GM18907 (cell line): Measurements from ENCODE around the gene KDM5C.

Source experiments
- ATAC-seq: cut with Tn5 transposase; IDR thresholded peaks from one replicate; pipeline ENCODE4 v1.9.1; 2021; ENCODE audit warnings: mild to moderate bottlenecking, moderate library complexity; ENCODE audit not compliant: unreplicated experiment

Gene KDM5C

DNA sequence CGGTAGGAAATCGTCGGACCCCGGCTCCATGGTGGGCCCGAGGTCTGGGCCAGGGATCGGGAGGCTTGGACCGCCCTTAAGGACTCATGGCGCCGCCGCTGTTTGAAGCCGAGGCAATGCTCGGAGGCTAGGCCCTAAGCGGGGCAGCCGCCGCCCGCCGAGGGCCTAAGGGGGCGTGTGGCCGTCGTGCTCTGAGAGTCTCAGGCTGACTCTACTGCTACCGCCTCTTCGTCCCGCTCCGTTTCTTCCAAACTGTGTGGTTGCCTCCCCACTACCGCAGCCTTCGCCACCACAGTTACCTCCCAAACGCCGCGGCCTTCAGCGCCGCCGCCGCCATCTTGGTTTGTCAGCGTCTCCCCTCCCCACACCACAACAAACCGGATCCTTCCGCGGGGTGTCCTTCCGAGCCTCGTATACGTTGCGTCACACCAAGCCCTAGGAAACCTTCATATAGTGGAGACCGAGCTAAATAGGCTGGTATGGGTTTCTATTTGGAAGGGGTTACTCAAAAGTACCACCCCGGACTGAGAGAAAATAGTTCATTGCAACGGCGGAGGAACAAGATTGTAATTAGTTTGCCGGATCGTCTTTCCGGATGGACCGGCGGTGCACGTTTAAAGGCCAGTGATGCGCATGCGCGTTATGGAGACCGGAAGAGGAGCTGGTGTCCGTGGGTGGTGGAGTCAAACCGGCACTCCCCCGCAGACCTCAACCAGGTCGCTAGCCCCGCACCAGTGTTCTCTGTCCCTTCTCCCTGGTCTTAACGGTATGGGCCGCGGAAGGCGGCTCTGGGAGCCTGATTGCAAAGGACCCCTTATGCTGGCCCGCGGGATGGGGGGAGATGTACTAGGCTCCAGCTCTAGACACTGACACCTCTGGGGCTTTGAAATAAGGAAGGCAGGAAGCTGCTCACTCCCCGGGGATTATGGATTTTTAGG is at the start of gene KDM5C:
TSS of gene KDM5C (minus strand) at position 348 of the 938 bp plus-strand sequence. CDS start at position 30, 318 bp downstream.
- peak; percentile 84 for ATAC-seq

DNA sequence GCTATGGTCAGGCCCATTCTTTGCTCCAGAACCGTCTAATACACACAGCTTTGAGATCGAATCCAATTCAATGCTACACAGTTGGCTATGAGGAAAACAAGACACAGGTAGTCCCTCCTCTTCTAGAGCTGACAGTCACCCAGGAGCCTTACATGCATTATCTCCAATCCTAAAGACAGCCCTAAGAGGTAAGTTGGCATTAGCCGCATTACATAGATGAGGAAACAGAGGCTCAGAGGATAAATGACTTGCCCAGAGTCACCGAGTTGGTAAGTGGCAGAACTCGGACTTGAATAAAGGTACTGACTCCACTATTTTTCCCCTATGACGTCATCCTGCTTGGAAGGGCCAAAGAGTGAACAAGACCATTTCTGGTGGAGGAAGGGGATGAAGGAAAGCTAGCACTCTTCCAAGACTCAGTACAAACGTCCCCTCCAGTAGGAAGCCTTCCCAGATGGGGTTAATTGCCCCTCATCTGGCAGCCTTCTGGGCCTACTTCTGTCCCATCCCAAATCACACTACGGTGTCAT is 47.9 kb upstream of the KDM5C start:
- no peak for ATAC-seq

DNA sequence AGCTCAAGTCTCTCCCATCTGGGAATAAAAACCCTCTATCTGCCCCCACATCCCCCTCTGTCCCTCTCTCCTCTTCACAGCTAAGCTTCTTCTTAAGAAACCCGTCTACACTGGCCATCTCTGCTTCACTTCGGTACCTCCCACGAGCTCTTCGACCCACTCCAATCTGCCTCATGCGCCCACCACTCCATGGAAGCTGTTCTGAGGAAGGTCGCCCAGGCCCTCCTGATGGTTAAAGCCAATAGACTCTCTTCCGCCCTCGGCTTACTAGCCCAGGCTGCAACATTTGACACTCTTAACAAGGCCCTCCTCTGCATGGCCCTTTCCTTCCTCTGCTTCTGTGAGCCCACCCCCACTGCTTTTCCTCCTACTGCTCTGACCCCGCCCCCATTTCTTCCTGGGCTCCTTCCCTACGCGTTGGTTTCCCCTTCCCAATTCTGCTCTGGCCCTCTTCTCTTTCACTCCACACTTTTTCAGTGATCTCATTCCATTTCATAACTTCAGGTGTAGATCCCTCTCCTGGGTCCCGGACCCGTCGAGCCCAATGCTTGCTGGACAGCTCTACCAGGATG is 44.6 kb upstream of the KDM5C start:
- ATAC-seq, result no peak

DNA sequence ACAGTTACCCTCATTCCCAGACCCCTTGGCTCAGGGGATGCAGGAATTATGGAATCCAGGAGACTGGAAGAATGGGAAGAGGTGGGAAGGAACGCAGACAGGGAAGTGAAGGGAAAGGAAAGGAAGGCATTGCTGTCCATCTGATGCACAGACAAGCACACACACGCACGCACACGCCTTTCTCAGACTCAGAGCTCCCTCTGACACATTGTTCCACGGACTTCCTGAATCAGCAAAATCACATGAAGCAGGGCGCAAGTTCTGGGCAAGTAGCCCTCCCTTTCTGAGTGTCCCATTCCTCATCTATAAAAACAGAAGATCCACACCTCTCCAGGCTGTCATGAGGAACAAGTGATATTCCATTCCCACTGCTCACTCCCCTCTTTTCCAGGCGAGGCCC is 43.2 kb upstream of the KDM5C start:
- ATAC-seq, result no peak

DNA sequence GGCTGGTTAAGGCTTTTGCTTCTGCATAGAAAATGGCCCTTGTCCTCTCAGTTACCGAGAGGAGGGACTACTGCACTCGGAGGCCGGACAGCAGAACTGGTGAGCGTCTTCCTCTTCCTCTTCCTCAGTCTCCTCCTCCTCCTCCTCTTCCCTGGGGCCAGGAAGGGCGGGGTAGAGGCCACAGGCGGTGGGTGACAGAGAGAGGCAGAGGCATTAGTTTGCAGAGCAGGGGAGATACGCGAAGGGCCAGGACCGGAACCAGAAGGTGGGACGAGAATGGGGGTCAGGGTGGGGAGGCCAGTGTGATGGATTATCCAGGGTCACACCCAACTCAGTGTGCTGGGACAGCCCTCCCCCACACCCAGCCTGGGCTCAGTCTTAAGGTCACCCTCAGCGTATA is 41.9 kb upstream of the KDM5C start:
- no peak for ATAC-seq

DNA sequence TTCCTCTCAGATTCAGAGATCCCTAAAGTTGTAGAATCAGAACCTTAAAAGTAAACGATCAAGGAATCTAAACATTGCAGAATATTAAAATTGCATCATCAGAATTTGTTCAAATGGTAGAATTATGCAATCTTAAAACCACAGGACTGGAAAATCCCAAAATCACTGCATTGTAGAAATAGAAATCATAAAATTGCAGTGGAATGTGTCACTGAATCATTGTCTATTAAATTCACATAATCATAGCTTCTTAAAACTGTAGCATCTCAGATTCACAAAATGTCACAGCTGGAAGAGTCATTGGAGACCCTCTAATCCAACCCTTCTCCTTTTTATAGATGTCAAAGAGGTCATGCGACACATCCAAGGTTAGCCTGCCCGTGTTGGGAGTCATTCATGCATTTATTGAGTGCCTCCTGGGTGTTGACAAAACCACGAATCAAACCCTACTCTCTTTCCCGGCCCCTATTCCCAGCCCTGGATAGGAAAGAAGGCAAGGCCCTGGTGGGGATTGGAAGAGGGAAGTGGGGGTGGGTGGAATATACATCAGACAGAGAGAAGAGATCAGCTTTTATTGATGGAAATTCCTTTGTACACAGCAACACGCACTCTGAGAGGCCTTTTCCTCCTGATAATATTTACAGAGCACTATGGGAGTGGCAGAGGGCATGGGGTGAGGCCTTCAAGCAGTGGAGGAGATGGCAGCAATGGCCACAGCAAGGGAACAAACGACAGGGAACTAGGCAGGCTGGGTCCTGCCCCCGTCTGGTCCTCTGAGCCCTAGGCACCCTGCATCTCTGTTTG is 41.0 kb upstream of the KDM5C start:
- no peak for ATAC-seq

DNA sequence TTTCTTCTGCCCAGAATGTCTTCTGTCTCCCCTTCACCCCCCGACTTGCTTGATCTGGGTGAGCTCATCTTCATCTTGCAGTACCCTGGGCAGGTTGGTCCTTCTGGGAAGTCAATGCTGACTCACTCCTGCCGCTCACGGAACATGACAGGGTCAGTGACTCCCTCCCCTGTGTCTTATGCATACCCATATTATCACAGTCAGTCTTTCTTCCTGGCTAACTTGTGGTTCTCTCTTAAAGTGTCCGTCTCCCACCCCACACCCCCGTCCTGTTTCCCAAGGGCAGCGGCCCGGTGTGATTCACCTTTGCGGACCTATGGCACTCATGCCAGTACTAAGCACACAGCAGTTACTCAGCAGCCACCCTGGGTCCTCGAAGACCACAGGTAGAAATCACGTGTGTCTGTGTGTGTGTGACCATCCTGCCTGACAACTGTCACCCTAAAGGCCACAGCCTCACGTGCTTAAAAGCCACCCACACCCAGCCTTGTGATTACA is 38.6 kb upstream of the KDM5C start:
- ATAC-seq, result no peak

DNA sequence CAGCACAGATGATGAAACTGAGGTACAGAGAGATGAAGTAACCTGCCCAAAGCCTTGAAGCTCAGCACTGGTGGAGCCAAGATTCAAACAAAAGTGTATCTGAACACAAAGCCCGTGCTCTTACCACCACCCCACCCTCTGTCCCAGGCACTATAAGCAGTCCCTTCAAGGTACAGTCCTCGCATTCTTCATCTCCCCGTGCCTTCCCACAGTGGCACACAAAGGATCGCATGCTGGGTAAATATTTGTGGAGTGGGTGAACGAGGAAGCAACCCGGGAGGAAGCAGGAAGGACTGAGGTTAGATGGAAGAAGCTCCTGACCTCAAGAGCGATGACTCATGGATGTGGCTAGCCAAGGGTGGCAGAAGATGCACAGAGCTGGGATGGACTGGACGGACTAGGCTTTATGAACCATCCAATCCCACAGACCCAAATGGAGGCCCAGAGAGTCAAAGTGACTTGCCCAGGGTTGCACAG is 37.9 kb upstream of the KDM5C start:
- ATAC-seq, result no peak

DNA sequence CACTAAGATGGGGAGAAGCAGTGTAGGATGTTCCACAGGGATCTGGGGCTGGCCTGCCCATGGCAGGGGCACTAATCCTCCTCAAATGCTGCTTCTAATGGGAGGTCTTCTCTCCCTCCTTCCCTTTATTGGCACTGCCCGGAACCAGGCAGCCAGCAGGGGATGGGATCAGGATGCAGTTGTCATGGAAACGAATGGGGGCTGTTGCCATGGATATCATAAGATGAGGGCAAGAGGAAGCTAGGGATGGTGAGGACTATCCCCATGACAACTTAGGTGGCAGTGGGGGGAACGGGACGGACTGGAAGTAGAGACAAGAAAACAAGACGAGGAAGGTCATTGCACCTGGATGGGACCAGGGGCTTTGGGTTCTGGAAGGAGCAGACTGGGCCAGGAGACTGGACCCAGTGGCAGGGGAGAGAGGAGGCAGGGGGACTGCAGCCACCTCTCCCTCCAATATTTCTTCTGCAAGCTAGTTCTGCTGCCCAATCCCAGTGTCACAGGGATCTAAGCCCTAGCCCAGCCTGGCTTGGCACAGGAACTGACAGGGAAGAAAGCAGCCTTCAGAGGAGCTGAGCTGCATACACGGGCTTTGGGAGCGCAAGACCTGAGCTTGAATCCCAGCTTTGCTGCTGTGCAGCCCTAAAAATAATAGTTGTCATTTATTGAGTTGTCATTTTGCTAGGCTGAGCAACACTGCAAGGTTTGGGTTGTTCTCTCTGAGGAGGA is 37.3 kb upstream of the KDM5C start:
- no peak for ATAC-seq

DNA sequence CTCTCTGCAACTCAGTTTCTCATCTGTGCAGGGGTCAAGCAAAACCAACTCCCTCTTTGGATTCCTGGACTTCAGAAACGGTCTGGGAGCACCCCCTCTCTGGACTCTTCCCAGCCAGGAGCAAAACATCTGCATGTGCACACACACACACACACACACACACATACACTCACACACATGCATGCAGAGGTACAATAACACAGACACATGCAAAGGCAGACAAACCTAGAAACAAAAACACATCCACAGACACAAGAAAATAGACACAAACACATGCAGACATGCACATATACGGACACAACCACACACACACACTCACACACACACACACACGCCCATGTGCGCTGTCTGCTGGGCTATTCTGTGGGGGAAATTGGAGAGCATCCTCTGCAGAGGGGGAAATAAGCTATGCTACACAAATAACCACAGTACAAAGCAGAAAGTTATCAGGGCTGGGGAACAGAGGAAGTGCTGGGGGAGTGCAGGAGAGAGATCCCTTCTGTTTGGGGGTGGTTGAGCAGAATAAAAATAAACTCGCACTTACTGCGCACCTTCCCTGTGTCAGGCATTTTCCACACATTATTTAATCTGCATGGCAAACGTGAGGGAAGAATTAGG is 36.5 kb upstream of the KDM5C start:
- ATAC-seq, result no peak

DNA sequence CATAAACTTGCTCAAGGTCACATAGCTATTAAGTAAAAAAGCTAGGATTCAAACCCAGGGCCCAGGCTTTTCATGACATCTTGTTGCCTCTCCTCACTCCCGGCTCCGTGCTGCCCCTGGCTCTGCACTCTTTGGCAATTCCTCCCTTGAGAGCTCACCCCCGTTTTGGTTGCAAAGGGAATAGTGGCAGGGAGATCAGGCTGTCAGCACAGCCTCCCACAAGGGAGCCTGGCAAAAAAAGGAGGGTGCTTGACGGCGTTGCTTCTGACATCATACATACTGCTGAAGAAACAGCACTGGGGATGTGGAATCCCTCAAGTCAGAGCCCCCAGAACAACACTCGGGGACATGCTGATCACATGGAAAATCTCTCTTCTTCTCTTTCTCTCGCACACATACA is 35.8 kb upstream of the KDM5C start:
- no peak for ATAC-seq

DNA sequence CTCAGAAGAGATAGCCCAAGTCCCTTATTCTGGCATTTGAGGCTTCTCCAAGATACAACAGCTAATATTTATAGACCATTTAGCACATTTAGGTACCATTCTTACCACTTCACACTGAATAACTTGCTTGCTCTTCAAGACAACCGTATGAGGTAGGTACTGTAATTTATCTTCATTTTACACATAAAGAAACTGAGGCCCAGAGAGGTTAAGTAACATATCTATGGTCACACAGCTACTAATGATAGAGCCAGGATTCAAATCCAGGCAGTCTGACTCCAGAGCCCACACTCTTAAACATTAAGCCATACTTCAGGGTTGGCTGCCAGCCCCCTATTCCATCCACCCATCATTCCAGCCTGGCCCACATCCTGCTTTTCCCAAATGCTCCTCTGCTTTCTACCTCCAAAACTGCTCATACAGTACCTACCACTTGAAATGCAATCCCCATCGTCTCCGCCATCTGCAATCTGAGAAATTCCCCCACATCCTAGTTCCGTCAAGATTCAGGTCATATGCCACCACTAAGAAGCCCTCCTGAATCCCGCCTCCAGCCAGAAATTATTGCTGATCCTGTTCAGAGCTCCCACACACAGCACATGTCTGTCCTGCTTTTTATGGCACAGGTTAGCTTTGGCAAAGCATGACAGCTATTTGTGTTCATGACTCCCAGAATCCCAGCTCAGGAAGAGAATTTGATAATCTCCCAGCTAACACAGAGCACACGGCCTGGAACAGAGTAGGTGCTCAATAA is 32.8 kb upstream of the KDM5C start:
- no peak for ATAC-seq

DNA sequence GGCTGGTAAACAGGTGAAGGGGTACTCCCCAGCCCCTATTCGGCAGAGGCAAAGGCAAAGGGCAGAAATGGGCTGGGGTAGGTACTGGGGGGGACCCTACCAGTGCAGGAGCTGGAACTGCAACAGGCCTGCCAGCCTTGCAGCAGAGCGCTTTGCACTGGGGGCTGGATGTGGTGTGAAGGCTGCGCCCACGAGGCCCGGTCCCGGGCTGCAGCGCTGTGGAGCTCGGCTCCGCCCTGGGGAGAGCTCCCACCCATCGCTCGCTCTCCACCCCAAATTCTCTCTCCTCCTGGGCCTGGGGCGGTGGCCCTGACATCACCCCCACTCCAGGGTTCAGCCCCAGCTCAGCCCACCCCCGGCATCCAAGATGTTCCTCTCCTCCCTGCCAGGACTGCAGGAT is 32.2 kb upstream of the KDM5C start:
- no peak for ATAC-seq

DNA sequence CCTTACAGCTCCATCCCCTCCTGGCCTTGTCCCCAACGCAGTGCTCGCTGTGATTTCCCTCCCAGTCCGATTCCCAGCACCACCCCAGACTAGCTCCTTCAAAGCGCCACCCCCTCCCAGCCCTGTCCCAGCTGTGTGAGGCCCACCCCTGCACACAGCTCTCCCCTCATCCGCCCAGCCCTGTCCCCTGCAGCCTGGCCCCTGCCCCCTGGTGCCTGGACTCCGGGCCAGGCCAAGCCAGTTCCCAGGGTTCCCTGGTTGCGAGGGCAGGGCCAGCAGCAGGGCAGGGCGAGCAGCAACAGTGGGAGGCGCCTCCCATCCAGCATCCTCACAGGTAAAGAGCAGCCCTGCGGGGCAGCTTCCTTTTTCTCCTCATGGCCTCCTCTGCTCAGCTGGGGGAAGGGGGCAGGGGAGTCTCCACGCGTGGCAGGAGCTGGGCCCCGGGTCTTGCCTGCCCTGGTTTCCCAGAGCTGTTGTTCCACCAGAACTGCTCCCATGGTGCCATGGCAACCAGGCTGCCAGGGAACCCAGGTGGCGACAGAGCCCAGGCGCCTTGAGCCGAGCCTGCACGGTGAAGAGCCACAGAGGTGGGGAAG is 31.5 kb upstream of the KDM5C start:
- ATAC-seq, result no peak

DNA sequence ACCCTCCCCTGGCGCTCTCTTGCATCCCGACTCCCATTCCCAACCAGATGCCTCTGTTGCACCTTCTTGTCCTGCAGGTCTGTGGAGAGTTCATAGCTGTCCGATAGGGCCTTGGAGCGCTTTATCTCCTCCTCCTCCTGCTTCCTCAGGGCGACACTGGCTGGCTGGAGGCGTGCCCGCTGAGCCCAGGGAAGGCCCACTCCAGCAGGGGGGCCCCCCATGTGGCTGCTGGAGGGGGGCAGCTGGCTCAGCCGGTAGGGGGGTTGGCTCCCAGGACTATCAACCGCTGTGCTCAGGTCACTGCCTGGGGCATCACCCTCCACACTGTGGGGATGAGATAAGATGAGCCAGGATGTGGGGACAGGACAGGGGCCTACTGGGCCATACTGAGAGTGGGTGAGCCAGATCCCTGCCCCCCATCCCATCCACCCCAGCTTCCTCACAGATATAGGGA is 30.8 kb upstream of the KDM5C start:
- no peak for ATAC-seq

DNA sequence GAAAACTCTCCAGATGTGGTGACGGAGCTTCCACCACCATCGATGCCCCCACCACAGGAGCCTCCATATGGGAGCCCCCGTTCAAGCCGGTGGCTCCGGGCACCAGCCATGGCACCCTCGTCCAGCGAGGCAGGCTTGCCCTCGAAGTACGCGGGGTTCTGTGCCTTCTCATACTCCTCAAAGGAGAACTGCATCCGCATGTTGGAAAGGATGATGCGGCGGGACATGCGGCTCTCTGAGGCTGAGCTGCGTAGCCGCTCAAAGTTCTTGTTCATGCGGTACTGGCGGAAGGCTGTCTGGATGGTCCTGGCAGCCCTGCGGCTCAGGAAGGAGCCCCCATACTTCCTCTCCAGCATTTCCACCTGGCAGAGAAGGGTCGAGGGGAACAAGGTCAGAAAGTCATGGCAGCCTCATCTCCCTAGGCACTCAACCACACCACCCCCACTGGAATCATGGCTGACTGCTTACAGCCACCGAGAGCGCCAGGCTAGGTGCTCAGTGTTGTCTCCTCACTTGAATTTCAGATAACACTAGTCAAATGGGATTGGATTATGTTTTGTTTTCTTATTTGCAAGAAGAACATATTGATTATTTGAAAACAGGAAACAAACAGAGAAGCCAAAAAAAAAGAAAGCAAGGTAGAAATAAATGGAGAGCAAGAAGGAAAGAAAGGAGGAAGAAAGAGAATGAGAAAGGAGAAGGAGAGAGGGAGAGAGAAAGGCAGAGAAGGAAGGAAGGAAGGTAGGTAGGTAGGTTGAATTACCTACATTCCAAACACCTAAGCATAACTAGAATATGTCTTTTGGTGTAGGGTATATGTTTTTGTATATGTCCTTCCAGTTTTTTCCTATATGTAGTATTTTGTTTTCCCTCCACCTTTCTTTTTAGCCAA is 29.8 kb upstream of the KDM5C start:
- ATAC-seq, result no peak

DNA sequence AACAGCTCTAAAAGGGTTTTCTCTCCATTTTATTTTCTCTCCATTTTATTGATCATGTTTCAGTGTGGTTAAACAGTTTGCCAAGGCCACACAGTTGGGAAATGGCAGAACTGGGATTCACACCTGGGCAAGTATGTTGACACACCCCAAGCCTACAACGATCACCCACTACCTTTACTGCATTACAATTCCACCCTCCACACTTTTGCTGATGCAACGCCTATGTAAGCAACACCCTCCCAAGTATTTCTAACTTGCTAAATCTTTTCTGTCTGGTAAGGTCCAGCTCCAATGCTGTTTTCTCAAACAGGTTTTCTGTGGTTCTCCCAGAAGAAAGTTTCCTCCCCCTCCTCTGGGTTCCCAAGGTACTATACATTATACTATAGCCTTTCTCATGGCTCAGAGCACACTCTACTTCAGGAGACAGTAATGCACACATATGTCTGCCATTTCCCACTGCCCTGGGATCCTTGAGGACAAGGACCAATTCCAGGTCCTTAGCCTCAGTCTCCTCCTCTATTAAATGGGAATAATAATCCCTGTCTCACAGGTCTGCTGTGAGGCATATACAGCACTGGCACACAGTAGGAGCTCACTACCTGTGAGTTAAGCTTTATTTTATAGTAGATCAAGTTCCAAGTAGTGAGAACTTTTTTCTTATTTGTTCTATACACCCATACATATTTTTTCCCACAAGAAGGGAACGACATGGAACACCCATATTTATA is 28.4 kb upstream of the KDM5C start:
- no peak for ATAC-seq
